Measurements from ENCODE around the gene RDH13. TPM values are rescaled to one million over a fixed set of nuclear protein-coding genes. Genes with fewer than 3 reads are reported as not detected.

The RDH13 gene
- total RNA-seq, 1 donor from 2014 or later, result 26.0 TPM

- Histone ChIP-seq H3K9me3 (no peaks in the 10 kb centered on the region), H3K4me3 (no peak overlapping the region), H3K27ac (no peak overlapping the region), H3K36me3 (no peaks in the 10 kb centered on the region), H3K27me3 (ENCODE audit: low read depth) (peaks cover 31% of the 10 kb centered on the region), H3K4me1 (peaks cover 21% of the 10 kb centered on the region)
- intact Hi-C loops (cut with DNase I), result no loop called here
- no peak for ATAC-seq
- TF ChIP-seq CTCF (IDR thresholded peaks at IDR 0.05), result no peak
- no peak for DNase-seq
Measured at GRCh38 chr19:55077106-55077505, 14.2 kb upstream of the RDH13 start.

- ATAC-seq, result no peak
- peaks cover 16% of the 10 kb centered on the region for H3K4me1 ChIP-seq
- intact Hi-C loops (cut with DNase I), result no loop called here
- no peaks in the 10 kb centered on the region for H3K9me3 ChIP-seq
- no peak overlapping the region for H3K27ac ChIP-seq
- TF ChIP-seq CTCF (IDR thresholded peaks at IDR 0.05), result no peak
- peaks cover 33% of the 10 kb centered on the region for H3K27me3 ChIP-seq (ENCODE audit: low read depth)
- no peak for DNase-seq
- H3K36me3 ChIP-seq, result no peaks in the 10 kb centered on the region
- no peak overlapping the region for H3K4me3 ChIP-seq
Measured at GRCh38 chr19:55076321-55076720, 13.4 kb upstream of the RDH13 start.

- Histone ChIP-seq H3K4me1 (peaks cover 8% of the 10 kb centered on the region), H3K27me3 (ENCODE audit: low read depth) (peaks cover 31% of the 10 kb centered on the region), H3K4me3 (no peak within 1 kb of the TSS), H3K27ac (peak within 1 kb of the TSS; percentile 41), H3K9me3 (no peaks in the 10 kb centered on the region), H3K36me3 (no peaks in the 10 kb centered on the region)
- TF ChIP-seq CTCF (IDR thresholded peaks at IDR 0.05), result no peak
- peak; percentile 87 for DNase-seq
- intact Hi-C loops (cut with DNase I), result no loop called here
- peak; percentile 87 to 89 for ATAC-seq
Measured at GRCh38 chr19:55075371-55075998, 12.5 kb upstream of the RDH13 start, which contains the start of gene EPS8L1. TSS of gene EPS8L1 (plus strand) at chr19:55075869. CDS start at chr19:55076445, 576 bp downstream.

DNA sequence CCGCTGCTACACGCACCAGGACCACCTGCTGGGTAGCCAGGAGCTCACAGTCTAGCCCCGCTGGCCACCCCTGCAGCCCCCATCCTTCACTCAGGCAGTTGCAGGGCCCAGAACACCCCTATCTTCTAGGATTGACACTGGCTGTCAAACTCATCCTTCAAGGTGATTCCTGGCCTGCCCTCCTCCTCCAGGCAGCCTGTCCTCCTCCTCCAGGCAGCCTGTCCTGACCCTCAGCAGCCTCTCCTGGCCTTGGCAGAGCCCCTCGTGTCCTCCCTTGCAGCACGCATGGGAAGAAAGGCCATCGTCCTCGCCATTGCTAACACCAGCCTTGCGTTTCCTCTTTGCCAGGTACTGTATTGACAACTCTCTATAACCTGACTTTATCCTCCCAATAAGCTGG, 9.0 kb upstream of the RDH13 start:
- no peak for DNase-seq

DNA sequence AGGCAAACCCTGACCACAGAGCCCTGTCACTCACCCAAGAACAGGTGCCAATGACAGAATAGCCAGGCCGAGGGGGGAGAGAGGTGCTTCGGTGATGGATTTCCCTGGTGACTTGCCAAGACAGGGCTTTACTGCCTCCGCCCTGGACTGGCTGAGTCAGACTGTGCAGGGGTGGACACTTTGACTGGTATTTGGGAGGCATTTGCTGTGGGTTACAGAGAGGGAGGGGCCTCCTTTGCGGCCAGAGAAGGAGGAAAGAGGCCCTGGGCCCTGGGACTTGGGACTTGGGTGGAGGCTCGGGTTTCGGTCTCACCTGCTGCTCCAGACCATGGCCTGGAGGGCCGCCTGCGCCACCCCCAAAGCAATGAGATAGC, 8.2 kb upstream of the RDH13 start:
- peaks cover 28% of the 10 kb centered on the region for H3K27me3 ChIP-seq (ENCODE audit: low read depth)
- no peaks in the 10 kb centered on the region for H3K9me3 ChIP-seq
- H3K4me3 ChIP-seq, result no peak overlapping the region
- ATAC-seq (peak in 1 of 2 donors; percentile 16), DNase-seq (no peak)
- H3K4me1 ChIP-seq, result peaks cover 6% of the 10 kb centered on the region
- intact Hi-C loops (cut with DNase I), result no loop called here
- TF ChIP-seq CTCF (IDR thresholded peaks at IDR 0.05), result no peak
- H3K36me3 ChIP-seq, result no peaks in the 10 kb centered on the region
- no peak overlapping the region for H3K27ac ChIP-seq

More for the DNA sequence above, 9.0 kb upstream of the RDH13 start:
- peaks cover 6% of the 10 kb centered on the region for H3K4me1 ChIP-seq
- ATAC-seq, result no peak
- peaks cover 33% of the 10 kb centered on the region for H3K27me3 ChIP-seq (ENCODE audit: low read depth)
- TF ChIP-seq CTCF (IDR thresholded peaks at IDR 0.05), result no peak
- H3K4me3 ChIP-seq, result no peak overlapping the region
- no peaks in the 10 kb centered on the region for H3K9me3 ChIP-seq
- H3K36me3 ChIP-seq, result no peaks in the 10 kb centered on the region
- intact Hi-C loops (cut with DNase I), result no loop called here
- H3K27ac ChIP-seq, result no peak overlapping the region

All from lower lobe of right lung (tissue), 2 donors.